ENCODE results near the gene CTNNA2. TPM values are rescaled to one million over a fixed set of nuclear protein-coding genes. Genes with fewer than 3 reads are reported as not detected.

CTNNA2 gene
- total RNA-seq, 2 donors from 2014 or later: not detected

GRCh38 chr2:79604748-79605147 lies 91.9 kb downstream of the CTNNA2 start:
- no peak for DNase-seq (ENCODE audit: low spot score)
- intact Hi-C loops (cut with DNase I): loop anchor here in 1 of 2 donors (5.0 kb wide), 1 partner anchor 862 kb away; no protein-coding TSS in a partner anchor

- DNase-seq (ENCODE audit: low spot score): no peak
These were observed 98.7 kb downstream of the CTNNA2 start for GRCh38 chr2:79611448-79612016.

GRCh38 chr2:79612999-79613398 lies 100.1 kb downstream of the CTNNA2 start:
- no peak for DNase-seq (ENCODE audit: low spot score)
- intact Hi-C loops (cut with DNase I): no loop called here

More at GRCh38 chr2:79611448-79612016, 98.7 kb downstream of the CTNNA2 start:
- intact Hi-C loops (cut with DNase I): no loop called here

- intact Hi-C loops (cut with DNase I): no loop called here
- no peak for DNase-seq (ENCODE audit: low spot score)
These were observed 106.6 kb downstream of the CTNNA2 start for GRCh38 chr2:79619442-79619841.

GRCh38 chr2:79619976-79620375 lies 107.1 kb downstream of the CTNNA2 start:
- DNase-seq (ENCODE audit: low spot score): no peak
- intact Hi-C loops (cut with DNase I): no loop called here

GRCh38 chr2:79620679-79621078 lies 107.8 kb downstream of the CTNNA2 start:
- no peak for DNase-seq (ENCODE audit: low spot score)
- intact Hi-C loops (cut with DNase I): no loop called here

- intact Hi-C loops (cut with DNase I): no loop called here
- DNase-seq (ENCODE audit: low spot score): no peak
These were observed 108.4 kb downstream of the CTNNA2 start for GRCh38 chr2:79621252-79621651.

- no peak for DNase-seq (ENCODE audit: low spot score)
- intact Hi-C loops (cut with DNase I): no loop called here
These were observed 108.9 kb downstream of the CTNNA2 start for GRCh38 chr2:79621755-79622154.

- no peak for DNase-seq (ENCODE audit: low spot score)
- intact Hi-C loops (cut with DNase I): no loop called here
These were observed 109.7 kb downstream of the CTNNA2 start for GRCh38 chr2:79622508-79622907.

GRCh38 chr2:79627237-79627636 lies 114.4 kb downstream of the CTNNA2 start:
- DNase-seq (ENCODE audit: low spot score): no peak
- intact Hi-C loops (cut with DNase I): no loop called here

GRCh38 chr2:79630060-79630459 lies 117.2 kb downstream of the CTNNA2 start:
- no peak for DNase-seq (ENCODE audit: low spot score)
- intact Hi-C loops (cut with DNase I): no loop called here

- intact Hi-C loops (cut with DNase I): no loop called here
- DNase-seq (ENCODE audit: low spot score): no peak
These were observed 118.2 kb downstream of the CTNNA2 start for GRCh38 chr2:79630972-79631557.

GRCh38 chr2:79638410-79638809 lies 125.6 kb downstream of the CTNNA2 start:
- intact Hi-C loops (cut with DNase I): no loop called here
- DNase-seq (ENCODE audit: low spot score): no peak

- DNase-seq (ENCODE audit: low spot score): no peak
- intact Hi-C loops (cut with DNase I): no loop called here
These were observed 126.1 kb downstream of the CTNNA2 start for GRCh38 chr2:79638954-79639353.

- DNase-seq (ENCODE audit: low spot score): no peak
- intact Hi-C loops (cut with DNase I): no loop called here
These were observed 127.2 kb downstream of the CTNNA2 start for GRCh38 chr2:79640001-79640400.

- intact Hi-C loops (cut with DNase I): no loop called here
These were observed 136.7 kb downstream of the CTNNA2 start for GRCh38 chr2:79649531-79649930.

GRCh38 chr2:79660557-79660956 lies 147.7 kb downstream of the CTNNA2 start:
- intact Hi-C loops (cut with DNase I): no loop called here
- DNase-seq (ENCODE audit: low spot score): no peak

More at GRCh38 chr2:79649531-79649930, 136.7 kb downstream of the CTNNA2 start:
- DNase-seq (ENCODE audit: low spot score): no peak

GRCh38 chr2:79665091-79665490 lies 152.2 kb downstream of the CTNNA2 start:
- no peak for DNase-seq (ENCODE audit: low spot score)
- intact Hi-C loops (cut with DNase I): no loop called here

GRCh38 chr2:79666430-79666829 lies 153.6 kb downstream of the CTNNA2 start:
- intact Hi-C loops (cut with DNase I): no loop called here
- DNase-seq (ENCODE audit: low spot score): no peak

- no peak for DNase-seq (ENCODE audit: low spot score)
- intact Hi-C loops (cut with DNase I): no loop called here
These were observed 156.9 kb downstream of the CTNNA2 start for GRCh38 chr2:79669714-79670113.

GRCh38 chr2:79670198-79670597 lies 157.3 kb downstream of the CTNNA2 start:
- intact Hi-C loops (cut with DNase I): no loop called here
- no peak for DNase-seq (ENCODE audit: low spot score)

Data from posterior vena cava (tissue), 2 donors.